ENCODE data around the gene OPHN1.

DNA sequence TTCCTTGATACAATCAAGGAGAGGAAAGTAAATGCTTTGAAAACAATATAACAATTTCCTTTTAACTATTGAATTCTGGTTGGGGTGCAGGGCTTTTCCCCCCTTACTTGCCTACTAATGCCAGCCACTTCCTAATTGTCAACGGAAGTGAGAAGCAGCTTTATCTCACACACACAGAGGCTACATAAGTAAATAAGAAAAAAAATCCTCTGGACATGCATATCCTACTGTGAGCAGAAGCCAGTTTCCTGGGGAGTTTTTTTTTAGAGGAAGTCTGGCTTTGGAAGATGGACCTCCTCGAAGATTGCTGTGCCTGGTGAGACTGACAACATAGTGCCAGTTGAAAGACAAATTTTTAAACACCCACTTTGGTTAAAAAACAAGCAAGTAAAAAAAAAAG, 180.6 kb downstream of the OPHN1 start:
- no peak for TF ChIP-seq CTCF (IDR thresholded peaks at IDR 0.05)
- TF ChIP-seq POLR2A (IDR thresholded peaks at IDR 0.05): no peak
- no peak for TF ChIP-seq EP300 (IDR thresholded peaks at IDR 0.05)

Data from upper lobe of left lung (tissue), 4 donors.